ENCODE data around the gene VAV1. TPM values are rescaled to one million over a fixed set of nuclear protein-coding genes. Genes with fewer than 3 reads are reported as not detected.

Gene VAV1
- total and polyA plus RNA-seq, 10 of the 15 experiments (the other 5 are each of a cell fraction or from before 2014, with no cell fraction given), result 1.6 to 76.8 (median 40.7) TPM

- TF ChIP-seq FOS (IDR thresholded peaks at IDR 0.05; ENCODE audit: borderline replicate concordance, extremely low read depth, insufficient read length), result peak; percentile 95
- no peak; the same call in none of the 2 replicates for TF ChIP-seq YY1 (IDR thresholded peaks at IDR 0.05; ENCODE audit: low read depth, low read length)
- peak; percentile 100 for TF ChIP-seq PBX3 (IDR thresholded peaks at IDR 0.05; ENCODE audit: insufficient replicate concordance, low read depth, low read length)
- no peak for TF ChIP-seq ZNF592 (IDR thresholded peaks at IDR 0.05)
- TF ChIP-seq E4F1 (IDR thresholded peaks at IDR 0.05; ENCODE audit: borderline replicate concordance, partially characterized antibody), result peak; percentile 95
- TF ChIP-seq SREBF1 (IDR thresholded peaks at IDR 0.05; ENCODE audit: low read length), result peak; percentile 100
- peak; percentile 30; the same call in 1 of the 2 replicates for TF ChIP-seq MTA2 (IDR thresholded peaks at IDR 0.05; ENCODE audit: low read depth)
- no peak for TF ChIP-seq E2F4 (IDR thresholded peaks at IDR 0.05; ENCODE audit: low read depth, low read length)
- no peak for TF ChIP-seq TCF7 (IDR thresholded peaks at IDR 0.05; ENCODE audit: borderline replicate concordance)
These were observed 35.1 kb upstream of the VAV1 start, which contains the start of gene GPR108 (continued) for GRCh38 chr19:6737284-6737872.

Measured in GM12878 (cell line).